Endodermal cell (in vitro differentiated cells): ENCODE data around the gene ALAS1. TPM values are rescaled to one million over a fixed set of nuclear protein-coding genes. Genes with fewer than 3 reads are reported as not detected.

Experiments
- DNase-seq: peaks from one replicate; pipeline ENCODE4 v3.0.0-alpha.2; 2017
- H3K27ac ChIP-seq: 2 replicates; pipeline ENCODE4 v1.5.1; 2013; ENCODE audit warnings: mild to moderate bottlenecking, low read depth, low read length, moderate library complexity
- H3K27me3 ChIP-seq: 2 replicates; pipeline ENCODE4 v1.6.1; 2013; ENCODE audit warnings: mild to moderate bottlenecking, low read length, moderate library complexity; ENCODE audit not compliant: insufficient read depth, control insufficient read depth, poor library complexity, severe bottlenecking
- H3K36me3 ChIP-seq: 2 replicates; pipeline ENCODE4 v1.7.0; 2013; ENCODE audit warnings: mild to moderate bottlenecking, low read length, moderate library complexity; ENCODE audit not compliant: control insufficient read depth, insufficient read depth
- H3K4me1 ChIP-seq: one replicate; pipeline ENCODE4 v1.7.0; 2013; ENCODE audit warnings: low read length; ENCODE audit not compliant: control insufficient read depth, insufficient read depth
- H3K4me3 ChIP-seq: 2 replicates; pipeline ENCODE4 v1.5.1; 2013; ENCODE audit warnings: mild to moderate bottlenecking, low read length, moderate library complexity
- H3K9ac ChIP-seq: 2 replicates; pipeline ENCODE4 v1.6.1; 2013; ENCODE audit warnings: mild to moderate bottlenecking, low read length, moderate library complexity; ENCODE audit not compliant: poor library complexity, severe bottlenecking; ENCODE audit errors: extremely low read depth
- H3K9me3 ChIP-seq: 2 replicates; pipeline ENCODE4 v1.6.1; 2013; ENCODE audit warnings: mild to moderate bottlenecking, low read length, moderate library complexity; ENCODE audit not compliant: control insufficient read depth
- H3K27ac Mint-ChIP-seq: 2 replicates; pipeline ENCODE4 v1.8.0; 2020; ENCODE audit warnings: mixed read lengths
- H3K27me3 Mint-ChIP-seq: 2 replicates; pipeline ENCODE4 v1.8.0; 2021; ENCODE audit warnings: mild to moderate bottlenecking, mixed read lengths; ENCODE audit not compliant: insufficient read depth
- H3K36me3 Mint-ChIP-seq: 2 replicates; pipeline ENCODE4 v1.8.0; 2020; ENCODE audit warnings: low read depth, mixed read lengths
- H3K4me1 Mint-ChIP-seq: 2 replicates; pipeline ENCODE4 v1.8.0; 2020; ENCODE audit warnings: mixed read lengths
- H3K4me3 Mint-ChIP-seq: 2 replicates; pipeline ENCODE4 v1.8.0; 2020; ENCODE audit warnings: mild to moderate bottlenecking, moderate library complexity, mixed read lengths
- H3K9me3 Mint-ChIP-seq: 2 replicates; pipeline ENCODE4 v1.8.0; 2020; ENCODE audit warnings: mild to moderate bottlenecking, mixed read lengths
- WGBS, 2 experiments: methylation state at CpG; one replicate each; pipeline versions ENCODE4 v1.1.5 to v1.1.7; 2013; ENCODE audit warnings: missing lambda C conversion rate in 2 of 2, mixed read lengths in 1 of 2; ENCODE audit not compliant: insufficient coverage in 1 of 2, insufficient read length in 1 of 2; 5-methylcytosine and 5-hydroxymethylcytosine counted together
- total RNA-seq, 2 donors: library from RNA; stranded (reverse); fragmentation: NEBNext Ultra II Directional in 1 of 2; extraction: Animal tissue kit (Norgen Biotek cat#: 25700) in 1 of 2; gene quantifications; 2 replicates in 1 of 2; 3 replicates in 1 of 2; pipeline ENCODE4 v1.2.1, GENCODE V29; 2021
- TF ChIP-seq, protein P1 (sequence below): fragments of 200-600 bp; sonication (generic); conservative IDR thresholded peaks from 2 replicates; pipeline ENCODE4 v1.5.0; 2021; ENCODE audit warnings: antibody characterized with exemption, mild to moderate bottlenecking

ALAS1 gene
- total RNA-seq, 2 donors from 2014 or later: 33.6 to 50.1 TPM

DNA sequence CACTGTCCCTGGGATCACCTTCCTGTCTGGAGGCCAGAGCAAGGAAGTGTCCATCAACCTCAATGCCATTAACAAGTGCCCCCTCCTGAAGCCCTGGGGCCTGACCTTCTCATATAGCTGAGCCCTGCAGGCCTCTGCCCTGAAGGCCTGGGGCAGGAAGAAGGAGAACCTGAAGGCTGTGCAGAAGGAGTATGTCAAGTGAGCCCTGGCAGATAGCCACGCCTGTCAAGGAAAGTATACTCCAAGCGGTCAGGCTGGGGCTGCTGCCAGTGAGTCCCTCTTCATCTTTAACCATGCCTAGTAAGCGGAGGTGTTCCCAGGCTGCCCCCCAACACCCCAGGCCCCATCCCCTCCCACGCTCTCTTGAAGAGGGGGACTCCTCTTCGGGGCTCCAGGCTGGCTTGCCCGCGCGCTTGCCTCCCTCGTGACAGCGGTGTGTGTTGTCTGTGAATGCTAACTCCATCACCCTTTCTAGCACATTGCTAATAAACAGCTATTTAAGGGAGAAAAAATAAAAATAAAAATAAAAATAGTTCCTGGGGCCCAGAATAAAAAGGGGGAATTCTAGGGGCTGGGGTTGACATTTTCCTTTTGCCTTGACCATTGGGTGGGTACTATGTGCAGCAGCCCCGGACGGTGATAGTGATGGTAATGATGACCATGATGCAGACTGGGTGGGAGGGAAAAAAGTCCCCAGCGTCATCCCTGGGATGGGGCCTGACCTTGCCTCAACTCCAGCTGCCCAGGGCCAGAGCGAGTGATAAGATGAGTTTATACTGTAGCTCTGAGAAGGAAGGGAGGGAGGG is 3.3 kb upstream of the ALAS1 start:
- peaks cover 9% of the 10 kb centered on the region for H3K4me1 ChIP-seq
- H3K36me3 ChIP-seq: no peaks in the 10 kb centered on the region
- no peaks in the 10 kb centered on the region for H3K27me3 ChIP-seq
- 92 to 93% methylated on average over 2 to 14 of the region's 14 CpGs for WGBS, 2 experiments
- H3K27ac ChIP-seq: no peak overlapping the region
- no peak overlapping the region for H3K27ac Mint-ChIP-seq
- H3K9ac ChIP-seq: no peak overlapping the region
- DNase-seq: no peak
- H3K4me3 ChIP-seq: no peak overlapping the region
- TF ChIP-seq, protein P1, sequence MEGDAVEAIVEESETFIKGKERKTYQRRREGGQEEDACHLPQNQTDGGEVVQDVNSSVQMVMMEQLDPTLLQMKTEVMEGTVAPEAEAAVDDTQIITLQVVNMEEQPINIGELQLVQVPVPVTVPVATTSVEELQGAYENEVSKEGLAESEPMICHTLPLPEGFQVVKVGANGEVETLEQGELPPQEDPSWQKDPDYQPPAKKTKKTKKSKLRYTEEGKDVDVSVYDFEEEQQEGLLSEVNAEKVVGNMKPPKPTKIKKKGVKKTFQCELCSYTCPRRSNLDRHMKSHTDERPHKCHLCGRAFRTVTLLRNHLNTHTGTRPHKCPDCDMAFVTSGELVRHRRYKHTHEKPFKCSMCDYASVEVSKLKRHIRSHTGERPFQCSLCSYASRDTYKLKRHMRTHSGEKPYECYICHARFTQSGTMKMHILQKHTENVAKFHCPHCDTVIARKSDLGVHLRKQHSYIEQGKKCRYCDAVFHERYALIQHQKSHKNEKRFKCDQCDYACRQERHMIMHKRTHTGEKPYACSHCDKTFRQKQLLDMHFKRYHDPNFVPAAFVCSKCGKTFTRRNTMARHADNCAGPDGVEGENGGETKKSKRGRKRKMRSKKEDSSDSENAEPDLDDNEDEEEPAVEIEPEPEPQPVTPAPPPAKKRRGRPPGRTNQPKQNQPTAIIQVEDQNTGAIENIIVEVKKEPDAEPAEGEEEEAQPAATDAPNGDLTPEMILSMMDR: no peak
- H3K36me3 Mint-ChIP-seq: peaks cover 6% of the 10 kb centered on the region
- H3K27me3 Mint-ChIP-seq: no peaks in the 10 kb centered on the region
- H3K4me1 Mint-ChIP-seq: peaks cover 14% of the 10 kb centered on the region
- no peak overlapping the region for H3K4me3 Mint-ChIP-seq
- no peaks in the 10 kb centered on the region for H3K9me3 ChIP-seq
- no peaks in the 10 kb centered on the region for H3K9me3 Mint-ChIP-seq

DNA sequence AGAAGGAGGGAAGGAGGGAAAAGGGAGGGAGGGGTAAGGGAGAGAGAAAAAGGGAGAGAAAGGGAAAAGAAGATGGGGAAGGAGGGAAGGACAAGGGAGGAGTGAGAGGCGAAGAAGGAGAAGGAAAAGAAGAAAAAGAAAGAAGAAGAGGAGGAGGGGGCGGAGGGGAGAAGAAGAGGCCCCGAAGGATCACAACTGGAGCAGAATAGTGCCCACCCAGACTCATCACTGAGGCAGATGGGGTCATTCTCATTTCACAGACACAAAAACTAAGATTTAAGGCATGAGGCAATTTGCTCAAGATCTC is 2.7 kb upstream of the ALAS1 start:
- Histone ChIP-seq H3K9ac (no peak overlapping the region), H3K36me3 (peaks cover 4% of the 10 kb centered on the region), H3K27me3 (no peaks in the 10 kb centered on the region), H3K27ac (no peak overlapping the region), H3K4me1 (peaks cover 9% of the 10 kb centered on the region), H3K9me3 (no peaks in the 10 kb centered on the region), H3K4me3 (no peak overlapping the region)
- H3K9me3 Mint-ChIP-seq: no peaks in the 10 kb centered on the region
- H3K27me3 Mint-ChIP-seq: no peaks in the 10 kb centered on the region
- H3K27ac Mint-ChIP-seq: no peak overlapping the region
- peaks cover 9% of the 10 kb centered on the region for H3K36me3 Mint-ChIP-seq
- WGBS, 2 experiments: 90 to 98% methylated on average over 3 of the region's 3 CpGs
- TF ChIP-seq, protein P1: no peak
- no peak overlapping the region for H3K4me3 Mint-ChIP-seq
- peaks cover 14% of the 10 kb centered on the region for H3K4me1 Mint-ChIP-seq
- DNase-seq: no peak

DNA sequence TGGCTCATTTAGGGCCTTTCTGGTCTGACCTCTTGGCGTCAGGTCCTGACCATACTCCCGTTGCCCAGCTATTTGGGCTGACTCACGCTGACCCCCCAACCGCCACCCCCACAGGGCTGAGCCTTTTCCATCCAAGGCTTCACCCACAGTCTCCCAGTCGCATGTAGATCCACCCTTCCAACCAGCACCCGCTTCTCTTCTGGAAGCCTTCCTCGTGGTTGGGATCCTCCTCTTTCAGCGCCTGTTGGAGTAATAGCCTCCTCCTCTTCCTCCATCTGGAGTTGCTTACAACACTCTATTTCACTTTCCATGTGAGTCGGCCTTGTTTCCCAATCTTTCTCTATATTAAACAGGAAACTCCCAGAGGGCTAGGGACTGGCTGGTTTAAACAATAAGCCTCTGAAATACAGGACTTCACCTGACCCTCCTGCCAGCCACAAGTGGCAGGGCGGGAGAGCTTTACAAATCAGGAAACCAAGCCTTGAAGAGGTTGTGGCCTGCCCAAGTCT is 2.1 kb upstream of the ALAS1 start:
- 90 to 94% methylated on average over 10 of the region's 10 CpGs for WGBS, 2 experiments

More for the DNA sequence above, 2.1 kb upstream of the ALAS1 start:
- no peak overlapping the region for H3K4me3 ChIP-seq
- Mint-ChIP-seq H3K4me3 (no peak overlapping the region), H3K27ac (no peak overlapping the region), H3K27me3 (no peaks in the 10 kb centered on the region), H3K4me1 (peaks cover 14% of the 10 kb centered on the region), H3K36me3 (peaks cover 12% of the 10 kb centered on the region), H3K9me3 (no peaks in the 10 kb centered on the region)
- H3K4me1 ChIP-seq: peaks cover 9% of the 10 kb centered on the region
- H3K9me3 ChIP-seq: no peaks in the 10 kb centered on the region
- no peak overlapping the region for H3K27ac ChIP-seq
- TF ChIP-seq, protein P1: no peak
- no peaks in the 10 kb centered on the region for H3K27me3 ChIP-seq
- peaks cover 9% of the 10 kb centered on the region for H3K36me3 ChIP-seq
- DNase-seq: no peak
- no peak overlapping the region for H3K9ac ChIP-seq
